Mucosa of descending colon (tissue), 3 donors: ENCODE data around the gene TALDO1. TPM values are rescaled to one million over a fixed set of nuclear protein-coding genes. Genes with fewer than 3 reads are reported as not detected.
A peak's percentile ranks its signal among the peaks of the same experiment; 100 is the strongest.
"Not testable (repeated sequence)": the region's sequence is repeated elsewhere in the genome, so short reads cannot be mapped to it uniquely, and the experiment has no call there.

Experiments used
- ATAC-seq: fragments of 200-7000 bp; cut with Tn5 transposase; one replicate; pipeline ENCODE4 v1.9.1; 2020; ENCODE audit warnings: mild to moderate bottlenecking, moderate library complexity
- DNase-seq, 3 donors: peaks; one replicate each; pipeline ENCODE4 v3.0.0-alpha.2; 2020
- H3K36me3 ChIP-seq: fragments of 200-600 bp; one replicate; pipeline ENCODE4 v1.8.0; 2021; ENCODE audit warnings: low read depth, mild to moderate bottlenecking
- H3K4me1 ChIP-seq: fragments of 200-600 bp; one replicate; pipeline ENCODE4 v1.8.0; 2021; ENCODE audit warnings: low read depth, mild to moderate bottlenecking
- H3K4me3 ChIP-seq: fragments of 200-600 bp; one replicate; pipeline ENCODE4 v1.8.0; 2021; ENCODE audit warnings: mild to moderate bottlenecking
- H3K9me3 ChIP-seq: fragments of 200-600 bp; one replicate; pipeline ENCODE4 v1.8.0; 2021; ENCODE audit warnings: mild to moderate bottlenecking
- CTCF ChIP-seq: fragments of 200-600 bp; IDR thresholded peaks from one replicate; pipeline ENCODE4 v1.8.0; 2022; ENCODE audit warnings: antibody characterized with exemption, mild to moderate bottlenecking
- intact Hi-C, 2 donors: fragments of 100-400 bp; cut with DNase I in 1 of 2; cut with micrococcal nuclease in 1 of 2; formaldehyde crosslinking; loops; one replicate each; pipeline versions ENCODE4 v1.11.0 to v1.11.1; 2022; cut with DNase I, micrococcal nuclease
- total RNA-seq, 3 donors: library from RNA; stranded (reverse); fragmentation: NEBNext Ultra II Directional in 2 of 3; extraction: Animal tissue kit (Norgen Biotek cat#: 25700) in 2 of 3; gene quantifications; one replicate each; pipeline versions ENCODE4 v1.2.1 to v1.2.4, GENCODE V29; 2021 to 2023
- donor health status: DM: no; HTN: no; CAD: no; lungs with moderate emphysema.
- donor health status: DM: no; HTN: no; CAD: no.
- donor health status: DM: no; HTN: yes; CAD: no.

Gene TALDO1
- total RNA-seq, 3 donors from 2014 or later, result 101 to 158 (median 128) TPM

- peaks cover 24% of the 10 kb centered on the region for H3K4me1 ChIP-seq
- H3K9me3 ChIP-seq, result no peaks in the 10 kb centered on the region
- no peak overlapping the region for H3K4me3 ChIP-seq
- TF ChIP-seq CTCF, result peak; percentile 98
- peak; percentile 88 to 91 (median 91) for DNase-seq
- ATAC-seq, result peak; percentile 80
- intact Hi-C loops, result loop anchor here (5.0 to 10.0 kb wide), 3 partner anchors 63 to 173 kb away; no protein-coding TSS in a partner anchor
- H3K36me3 ChIP-seq, result no peaks in the 10 kb centered on the region
Measured at GRCh38 chr11:727859-728748, 19.2 kb upstream of the TALDO1 start.

GRCh38 chr11:728901-729491, 18.3 kb upstream of the TALDO1 start:
- Histone ChIP-seq H3K36me3 (no peaks in the 10 kb centered on the region), H3K4me1 (peaks cover 24% of the 10 kb centered on the region), H3K9me3 (no peaks in the 10 kb centered on the region), H3K4me3 (no peak overlapping the region)
- no peak for TF ChIP-seq CTCF
- ATAC-seq, result no peak
- intact Hi-C loops, result loop anchor here (5.0 to 10.0 kb wide), 3 partner anchors 64 to 174 kb away; no protein-coding TSS in a partner anchor
- DNase-seq, result no peak

- no peaks in the 10 kb centered on the region for H3K9me3 ChIP-seq
- TF ChIP-seq CTCF, result no peak
- ATAC-seq, result no peak
- peaks cover 24% of the 10 kb centered on the region for H3K4me1 ChIP-seq
- H3K4me3 ChIP-seq, result no peak overlapping the region
- intact Hi-C loops, result loop anchor here (5.0 to 10.0 kb wide), 3 partner anchors 65 to 175 kb away; no protein-coding TSS in a partner anchor
- no peaks in the 10 kb centered on the region for H3K36me3 ChIP-seq
- DNase-seq, result peak in 1 of 3 donors; percentile 7
Measured at GRCh38 chr11:729492-730074, 17.7 kb upstream of the TALDO1 start.

- Histone ChIP-seq H3K4me3 (no peak overlapping the region), H3K4me1 (peaks cover under 1% of the 10 kb centered on the region), H3K36me3 (no peaks in the 10 kb centered on the region), H3K9me3 (no peaks in the 10 kb centered on the region)
- DNase-seq (no peak), ATAC-seq (no peak)
- intact Hi-C loops, result no loop called here
- no peak for TF ChIP-seq CTCF
Measured at GRCh38 chr11:733072-733471, 14.2 kb upstream of the TALDO1 start.

GRCh38 chr11:734541-734940, 12.7 kb upstream of the TALDO1 start:
- H3K36me3 ChIP-seq, DNase-seq, H3K4me1 ChIP-seq, intact Hi-C loops, ATAC-seq, H3K4me3 ChIP-seq, H3K9me3 ChIP-seq: not testable (repeated sequence)

GRCh38 chr11:737366-737765, 9.9 kb upstream of the TALDO1 start:
- H3K4me1 ChIP-seq, result no peaks in the 10 kb centered on the region
- no peaks in the 10 kb centered on the region for H3K9me3 ChIP-seq
- DNase-seq (no peak), ATAC-seq (no peak)
- no peak for TF ChIP-seq CTCF
- intact Hi-C loops, result no loop called here
- no peaks in the 10 kb centered on the region for H3K36me3 ChIP-seq
- H3K4me3 ChIP-seq, result no peak overlapping the region

- H3K9me3 ChIP-seq, H3K36me3 ChIP-seq, DNase-seq, H3K4me3 ChIP-seq, H3K4me1 ChIP-seq, ATAC-seq, intact Hi-C loops: not testable (repeated sequence)
Measured at GRCh38 chr11:737899-738298, 9.4 kb upstream of the TALDO1 start.
